K562 (cell line): ENCODE results near the gene FUZ. TPM values are rescaled to one million over a fixed set of nuclear protein-coding genes. Genes with fewer than 3 reads are reported as not detected.
A peak's percentile ranks its signal among the peaks of the same experiment; 100 is the strongest.

Experiments used
- ARID4B ChIP-seq: sonication (generic); formaldehyde crosslinking; IDR thresholded peaks from 2 replicates; pipeline ENCODE4 v1.8.0; 2022; ENCODE audit warnings: mild to moderate bottlenecking, missing genetic modification reagents
- BCL6 ChIP-seq: fragments of 250-450 bp; sonication (Bioruptor Pico); IDR thresholded peaks from 2 replicates; pipeline ENCODE4 v1.4.0; 2020
- CBFA2T3 ChIP-seq: fragments of 450-650 bp; IDR thresholded peaks from 2 replicates; pipeline ENCODE4 v1.6.1; 2017
- EWSR1 ChIP-seq: fragments of 450-650 bp; IDR thresholded peaks from 2 replicates; pipeline ENCODE4 v1.6.1; 2018; ENCODE audit warnings: borderline replicate concordance, mild to moderate bottlenecking, low read depth, moderate library complexity; ENCODE audit not compliant: partially characterized antibody
- FOS ChIP-seq: IDR thresholded peaks from 3 replicates; pipeline ENCODE4 v1.6.1; 2011; ENCODE audit not compliant: insufficient read length; ENCODE audit errors: extremely low read depth
- FOXJ2 ChIP-seq: fragments of 200-800 bp; sonication (Bioruptor generic); IDR thresholded peaks from 2 replicates; pipeline ENCODE4 v1.6.1; 2016; ENCODE audit warnings: missing genetic modification characterization, missing compliant biosample characterization
- HBP1 ChIP-seq: fragments of 450-650 bp; formaldehyde crosslinking; IDR thresholded peaks from 2 replicates; pipeline ENCODE4 v1.4.0; 2022; ENCODE audit warnings: missing genetic modification characterization
- MAX ChIP-seq: sonication (generic); formaldehyde crosslinking; IDR thresholded peaks from 2 replicates; pipeline ENCODE4 v1.9.0; 2022; ENCODE audit warnings: mild to moderate bottlenecking, missing genetic modification reagents
- MEF2A ChIP-seq: IDR thresholded peaks from 2 replicates; pipeline ENCODE4 v1.6.1; 2011; ENCODE audit warnings: low read depth, mild to moderate bottlenecking, low read length, moderate library complexity; ENCODE audit not compliant: control insufficient read depth
- PML ChIP-seq: IDR thresholded peaks from 2 replicates; pipeline ENCODE4 v1.6.1; 2012; ENCODE audit warnings: low read length, inconsistent platforms
- RAD51 ChIP-seq: fragments of 450-650 bp; IDR thresholded peaks from 2 replicates; pipeline ENCODE4 v1.7.1; 2016; ENCODE audit warnings: low read depth, mild to moderate bottlenecking, borderline replicate concordance
- SRSF9 ChIP-seq: fragments of 200-400 bp; formaldehyde crosslinking; IDR thresholded peaks from 2 replicates; pipeline ENCODE4 v1.6.1; 2017; ENCODE audit warnings: low read depth, low read length, borderline replicate concordance
- TAF7 ChIP-seq: fragments of 450-650 bp; IDR thresholded peaks from 2 replicates; pipeline ENCODE4 v1.6.1; 2016; ENCODE audit warnings: missing genetic modification characterization, missing compliant biosample characterization
- TRIM24 ChIP-seq, 2 experiments: fragments of 450-650 bp; IDR thresholded peaks; 2 replicates each; pipeline ENCODE4 v1.6.1; 2016
- ZC3H11A ChIP-seq: IDR thresholded peaks from 2 replicates; pipeline ENCODE4 v1.6.1; 2012; ENCODE audit warnings: low read depth, low read length, improper control_type of control experiment
- ZNF695 ChIP-seq: fragments of 450-650 bp; formaldehyde crosslinking; IDR thresholded peaks from 2 replicates; pipeline ENCODE4 v1.4.0; 2020; ENCODE audit warnings: mild to moderate bottlenecking, moderate library complexity
- polyA plus RNA-seq, 8 experiments: library from polyadenylated mRNA; depleted of rRNA in 4 of 8; stranded (reverse) in 5 of 8; unstranded in 3 of 8; fragments of >200 nt; fragmentation: Nextera tagmentation in 2 of 8; fragmentation: Illumina TruSeq in 1 of 8; extraction: Ambion mirVana in 2 of 8; extraction: Trizol in 1 of 8; gene quantifications; 2 replicates each; pipeline versions ENCODE4 v1.2.1 to v1.2.3, GENCODE V29; 2011 to 2014; ENCODE audit warnings: inconsistent platforms in 1 of 8, missing spikeins in 1 of 8
- total RNA-seq, 7 experiments: library from RNA; depleted of rRNA in 6 of 7; stranded (reverse); fragments of >200 nt in 6 of 7; fragmentation: Illumina TruSeq in 2 of 7; extraction: Trizol in 2 of 7; gene quantifications; 2 replicates each; pipeline versions ENCODE4 v1.2.1 to v1.2.3, GENCODE V29; 2011 to 2021; ENCODE audit warnings: low replicate concordance in 1 of 7
- TF ChIP-seq, protein P1 (sequence below), 2 experiments: IDR thresholded peaks in 1 of 2; conservative IDR thresholded peaks in 1 of 2; 2 replicates each; pipeline ENCODE4 v1.6.1; 2016; ENCODE audit warnings: low read depth in 2 of 2, mild to moderate bottlenecking in 1 of 2, missing compliant biosample characterization in 1 of 2, missing genetic modification characterization in 1 of 2, moderate library complexity in 1 of 2

Gene FUZ
- total and polyA plus RNA-seq, 9 of the 15 experiments (the other 6 are each of a cell fraction or from before 2014, with no cell fraction given), result 0.17 to 7.6 (median 3.6) TPM; not detected in 1

DNA sequence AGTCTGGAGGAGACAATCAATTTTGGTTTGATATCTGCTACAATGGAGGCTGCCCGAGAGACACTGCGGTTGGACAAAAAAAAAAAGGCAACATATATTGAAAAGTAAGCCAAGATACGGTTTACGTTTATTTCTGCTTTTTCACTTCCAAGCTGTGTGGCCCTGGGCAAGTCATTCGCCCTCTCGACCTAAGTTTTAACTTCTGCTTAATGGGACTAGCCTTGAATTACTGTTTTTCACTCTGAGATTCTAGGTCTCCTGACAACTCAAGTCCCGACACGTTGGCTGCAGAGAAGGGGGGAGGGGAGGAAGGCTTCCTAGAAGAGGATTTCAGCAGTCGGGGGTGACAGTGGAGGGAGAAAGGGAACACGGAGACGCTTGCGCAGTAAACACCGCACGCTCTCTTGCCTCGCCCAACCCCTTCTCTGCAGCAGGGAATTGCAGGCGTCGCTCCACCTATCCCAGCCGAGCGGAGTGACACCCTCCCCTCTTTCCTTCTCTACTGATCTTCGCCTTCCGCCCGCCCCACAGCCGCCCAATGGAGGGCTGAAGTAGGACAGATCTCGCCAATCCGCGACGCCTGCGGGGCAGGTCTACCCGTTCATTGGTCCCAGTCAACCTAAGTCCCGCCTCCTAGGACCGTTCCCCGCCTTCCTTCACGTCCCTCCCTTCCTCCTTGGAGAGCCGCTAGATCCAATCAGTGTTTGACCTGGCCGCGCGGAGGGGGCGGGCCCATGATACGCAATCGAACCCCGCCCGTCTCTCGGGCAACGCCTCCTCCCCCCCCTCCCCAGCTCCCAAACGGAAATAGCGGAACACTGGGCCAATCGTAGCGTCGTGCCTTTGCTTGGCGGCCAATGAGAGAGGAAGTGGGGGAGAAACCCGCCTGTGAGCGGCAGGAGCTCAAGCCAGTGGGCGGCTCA, 46.8 kb downstream of the FUZ start (continued):
- TF ChIP-seq MAX (CRISPR knock-in tag) (peak; percentile 65), MEF2A (no peak), FOXJ2 (tag) (0 out of 2 replicates have a peak, but pooled peaks have one; percentile 52), EWSR1 (no peak), ZC3H11A (no peak), CBFA2T3 (peak; percentile 26; the same call in 1 of the 2 replicates), SRSF9 (no peak), FOS (peak; percentile 96), ARID4B (CRISPR knock-in tag) (peak; percentile 63; the same call in 1 of the 2 replicates), BCL6 (CRISPR knock-in tag) (no peak), TAF7 (peak; percentile 70; the same call in 1 of the 2 replicates), PML (0 out of 2 replicates have a peak, but pooled peaks have one; percentile 49), TRIM24 (IDR thresholded peaks at IDR 0.05) (peak in 1 of 2 experiments; percentile 8; a peak in 1 of 4 replicates), RAD51 (0 out of 2 replicates have a peak, but pooled peaks have one; percentile 2), HBP1 (CRISPR knock-in tag) (no peak), ZNF695 (CRISPR knock-in tag) (no peak)
- TF ChIP-seq, protein P1, sequence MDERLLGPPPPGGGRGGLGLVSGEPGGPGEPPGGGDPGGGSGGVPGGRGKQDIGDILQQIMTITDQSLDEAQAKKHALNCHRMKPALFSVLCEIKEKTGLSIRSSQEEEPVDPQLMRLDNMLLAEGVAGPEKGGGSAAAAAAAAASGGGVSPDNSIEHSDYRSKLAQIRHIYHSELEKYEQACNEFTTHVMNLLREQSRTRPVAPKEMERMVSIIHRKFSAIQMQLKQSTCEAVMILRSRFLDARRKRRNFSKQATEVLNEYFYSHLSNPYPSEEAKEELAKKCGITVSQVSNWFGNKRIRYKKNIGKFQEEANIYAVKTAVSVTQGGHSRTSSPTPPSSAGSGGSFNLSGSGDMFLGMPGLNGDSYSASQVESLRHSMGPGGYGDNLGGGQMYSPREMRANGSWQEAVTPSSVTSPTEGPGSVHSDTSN (CRISPR knock-in tag; IDR thresholded peaks at IDR 0.05; ENCODE audit: low read depth), result peak; percentile 90
- TF ChIP-seq, protein P1 (tag; conservative IDR thresholded peaks at IDR 0.05; ENCODE audit: low read depth), result peak; percentile 96
